B cell (primary cell): ENCODE results near the gene SOHLH2. TPM values are rescaled to one million over a fixed set of nuclear protein-coding genes. Genes with fewer than 3 reads are reported as not detected.

Source experiments
- ATAC-seq: fragments of 200-7000 bp; cut with Tn5 transposase; one replicate; pipeline ENCODE4 v1.10.0; 2021; ENCODE audit warnings: low read depth, mild to moderate bottlenecking, moderate number of reproducible peaks, moderate library complexity
- CTCF ChIA-PET: fragments of 350-600 bp; sonication (Branson Sonifier 250); formaldehyde crosslinking; loops from one replicate; lab custom pipeline; 2021; ENCODE audit warnings: antibody characterized with exemption, inconsistent platforms; lab: Charles Lee
- POLR2A ChIA-PET: fragments of 350-600 bp; sonication (Branson Sonifier 250); formaldehyde crosslinking; loops from one replicate; lab custom pipeline; 2021; ENCODE audit warnings: antibody characterized with exemption; lab: Charles Lee
- DNase-seq: peaks from one replicate; pipeline ENCODE4 v3.0.0; 2013
- H2AFZ ChIP-seq: 2 replicates; pipeline ENCODE4 v1.6.1; 2012; ENCODE audit warnings: mild to moderate bottlenecking, low read depth, low read length; ENCODE audit not compliant: insufficient read depth, poor library complexity, severe bottlenecking
- H3K27ac ChIP-seq, 2 donors: 1 replicate in 1 of 2; 2 replicates in 1 of 2; pipeline ENCODE4 v1.5.1; 2012 to 2013; ENCODE audit warnings: low read length in 2 of 2, mild to moderate bottlenecking in 2 of 2, moderate library complexity in 1 of 2
- H3K27me3 ChIP-seq, 4 experiments: fragments of 200-600 bp in 1 of 4; sonication (generic) in 1 of 4; replicated peaks in 1 of 4; 1 replicate in 2 of 4; 2 replicates in 2 of 4; pipeline versions ENCODE4 v1.6.1 to v1.7.0; 2013 to 2016; ENCODE audit warnings: low read length in 3 of 4, mild to moderate bottlenecking in 2 of 4, mixed read lengths in 1 of 4, moderate library complexity in 1 of 4; ENCODE audit not compliant: insufficient read depth in 4 of 4, control insufficient read depth in 3 of 4; ENCODE audit errors: control extremely low read depth in 1 of 4
- H3K36me3 ChIP-seq, 2 experiments: replicated peaks in 1 of 2; 1 replicate in 1 of 2; 2 replicates in 1 of 2; pipeline versions ENCODE4 v1.6.1 to v1.7.1; 2013; ENCODE audit warnings: low read length in 1 of 2; ENCODE audit not compliant: insufficient read depth in 2 of 2, control insufficient read depth in 1 of 2; ENCODE audit errors: control extremely low read depth in 1 of 2, extremely low read depth in 1 of 2
- H3K4me1 ChIP-seq, 2 donors: fragments of 200-600 bp in 1 of 2; sonication (generic) in 1 of 2; 1 replicate in 1 of 2; 2 replicates in 1 of 2; pipeline versions ENCODE4 v1.5.1 to v1.6.1; 2013 to 2017; ENCODE audit warnings: low read length in 2 of 2; ENCODE audit not compliant: control insufficient read depth in 2 of 2, insufficient read depth in 2 of 2
- H3K4me2 ChIP-seq: replicated peaks from 2 replicates; pipeline ENCODE3; 2012; ENCODE audit warnings: mild to moderate bottlenecking, low read depth, low read length; ENCODE audit not compliant: poor library complexity, severe bottlenecking
- H3K4me3 ChIP-seq, 5 experiments: fragments of 200-600 bp in 1 of 5; sonication (generic) in 1 of 5; 1 replicate in 3 of 5; 2 replicates in 2 of 5; pipeline versions ENCODE4 v1.5.1 to v1.7.0; 2011 to 2016; ENCODE audit warnings: low read length in 4 of 5, mild to moderate bottlenecking in 4 of 5, low read depth in 2 of 5, control low read depth in 1 of 5, moderate library complexity in 1 of 5; ENCODE audit not compliant: insufficient read depth in 1 of 5; ENCODE audit errors: control extremely low read depth in 1 of 5, extremely low read depth in 1 of 5
- H3K79me2 ChIP-seq: fragments of 200-600 bp; sonication (generic); one replicate; pipeline ENCODE4 v1.6.0; 2016; ENCODE audit warnings: low read length; ENCODE audit not compliant: control insufficient read depth, insufficient read depth
- H3K9ac ChIP-seq: fragments of 200-600 bp; sonication (generic); 2 replicates; pipeline ENCODE4 v1.6.1; 2017; ENCODE audit warnings: mild to moderate bottlenecking, low read length, moderate library complexity
- H3K9me3 ChIP-seq, 3 donors: one replicate each; pipeline versions ENCODE4 v1.6.1 to v1.7.1; 2013; ENCODE audit warnings: low read length in 2 of 3; ENCODE audit not compliant: control insufficient read depth in 2 of 3, insufficient read depth in 1 of 3; ENCODE audit errors: control extremely low read depth in 1 of 3
- H4K20me1 ChIP-seq: 2 replicates; pipeline ENCODE4 v1.6.0; 2012; ENCODE audit warnings: mild to moderate bottlenecking, low read length; ENCODE audit not compliant: insufficient read depth, control insufficient read depth, poor library complexity, severe bottlenecking
- H3K27ac Mint-ChIP-seq: one replicate; pipeline ENCODE4 v1.8.0; 2021; ENCODE audit warnings: mixed read lengths
- H3K27me3 Mint-ChIP-seq: one replicate; pipeline ENCODE4 v1.8.0; 2021; ENCODE audit warnings: mixed read lengths
- H3K4me1 Mint-ChIP-seq: one replicate; pipeline ENCODE4 v1.8.0; 2021; ENCODE audit warnings: mixed read lengths
- H3K4me3 Mint-ChIP-seq: one replicate; pipeline ENCODE4 v1.8.0; 2021; ENCODE audit warnings: mixed read lengths
- H3K9me3 Mint-ChIP-seq: one replicate; pipeline ENCODE4 v1.8.0; 2022; ENCODE audit warnings: mixed read lengths; ENCODE audit not compliant: insufficient read depth
- EZH2 ChIP-seq: IDR thresholded peaks from 2 replicates; pipeline ENCODE4 v1.6.1; 2012; ENCODE audit warnings: borderline replicate concordance, low read depth, mild to moderate bottlenecking, moderate library complexity, low read length; ENCODE audit not compliant: insufficient read depth, poor library complexity, severe bottlenecking
- WGBS: methylation state at CpG from one replicate; pipeline ENCODE4 v1.1.5; 2013; ENCODE audit warnings: missing lambda C conversion rate; ENCODE audit not compliant: insufficient coverage; 5-methylcytosine and 5-hydroxymethylcytosine counted together
- intact Hi-C: fragments of 100-400 bp; cut with micrococcal nuclease; formaldehyde crosslinking; loops from one replicate; pipeline ENCODE4 v1.10.0; 2022
- polyA plus RNA-seq: library from polyadenylated mRNA; depleted of rRNA; stranded (reverse); fragments of >200 nt; gene quantifications from 2 replicates; pipeline ENCODE4 v1.2.3, GENCODE V29; 2012
- total RNA-seq, 2 donors: library from RNA; stranded (reverse); fragments of 120-200 nt in 1 of 2; gene quantifications; 1 replicate in 1 of 2; 2 replicates in 1 of 2; pipeline versions ENCODE4 v1.2.3 to v1.2.4, GENCODE V29; 2013 to 2022
- TF ChIP-seq, protein P1 (sequence below): fragments of 200-600 bp; IDR thresholded peaks from one replicate; pipeline ENCODE4 v1.8.0; 2022; ENCODE audit warnings: antibody characterized with exemption, mild to moderate bottlenecking

The SOHLH2 gene
- total and polyA plus RNA-seq, 2 donors (not counting 1 experiment from before 2014, with no cell fraction given): not detected

DNA sequence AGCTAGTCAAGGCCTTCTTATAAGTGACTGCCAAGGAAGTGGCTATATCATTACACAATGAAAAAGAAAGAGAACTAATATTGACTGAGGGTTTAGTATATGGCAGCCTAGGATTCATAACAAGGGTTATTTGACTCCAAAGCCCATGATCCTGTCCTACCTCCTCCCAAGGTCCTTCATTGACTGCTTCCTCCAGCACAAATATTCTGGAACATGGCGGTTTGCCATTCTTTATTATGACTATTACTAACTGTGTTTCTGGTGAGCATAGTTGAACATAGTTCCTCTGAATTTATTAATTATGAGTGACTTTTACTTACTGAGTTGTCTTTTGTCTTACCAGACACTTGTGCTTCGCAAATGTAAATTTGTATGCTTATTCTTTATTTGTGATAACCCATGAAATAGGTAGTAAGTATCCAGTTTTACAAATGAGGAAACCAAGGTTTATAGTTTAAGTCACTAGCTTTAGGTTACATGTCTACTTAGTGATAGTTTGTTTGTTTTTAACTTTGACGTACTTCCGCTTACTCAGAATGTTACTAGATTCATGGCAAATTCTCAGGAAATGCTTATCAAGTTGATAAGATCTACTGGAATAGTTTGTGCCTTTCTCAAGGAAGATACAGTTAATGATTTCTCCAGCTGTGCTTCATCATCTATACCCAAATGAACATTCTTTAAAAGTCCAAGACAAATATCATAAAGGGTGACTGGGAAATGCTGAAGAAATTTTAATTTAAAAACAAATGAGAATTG lies 67.7 kb downstream of the SOHLH2 start:
- Mint-ChIP-seq H3K9me3 (no peaks in the 10 kb centered on the region), H3K4me3 (no peak overlapping the region), H3K4me1 (no peaks in the 10 kb centered on the region), H3K27ac (no peak overlapping the region), H3K27me3 (no peaks in the 10 kb centered on the region)
- CTCF ChIA-PET: no interaction called here
- no CpG with 5 or more reads among the region's 4 CpGs for WGBS
- no peak overlapping the region for H3K4me2 ChIP-seq
- H2AFZ ChIP-seq: no peak overlapping the region
- no peak overlapping the region for H3K9ac ChIP-seq
- no peaks in the 10 kb centered on the region for H3K36me3 ChIP-seq
- no peaks in the 10 kb centered on the region for H3K9me3 ChIP-seq
- TF ChIP-seq, protein P1, sequence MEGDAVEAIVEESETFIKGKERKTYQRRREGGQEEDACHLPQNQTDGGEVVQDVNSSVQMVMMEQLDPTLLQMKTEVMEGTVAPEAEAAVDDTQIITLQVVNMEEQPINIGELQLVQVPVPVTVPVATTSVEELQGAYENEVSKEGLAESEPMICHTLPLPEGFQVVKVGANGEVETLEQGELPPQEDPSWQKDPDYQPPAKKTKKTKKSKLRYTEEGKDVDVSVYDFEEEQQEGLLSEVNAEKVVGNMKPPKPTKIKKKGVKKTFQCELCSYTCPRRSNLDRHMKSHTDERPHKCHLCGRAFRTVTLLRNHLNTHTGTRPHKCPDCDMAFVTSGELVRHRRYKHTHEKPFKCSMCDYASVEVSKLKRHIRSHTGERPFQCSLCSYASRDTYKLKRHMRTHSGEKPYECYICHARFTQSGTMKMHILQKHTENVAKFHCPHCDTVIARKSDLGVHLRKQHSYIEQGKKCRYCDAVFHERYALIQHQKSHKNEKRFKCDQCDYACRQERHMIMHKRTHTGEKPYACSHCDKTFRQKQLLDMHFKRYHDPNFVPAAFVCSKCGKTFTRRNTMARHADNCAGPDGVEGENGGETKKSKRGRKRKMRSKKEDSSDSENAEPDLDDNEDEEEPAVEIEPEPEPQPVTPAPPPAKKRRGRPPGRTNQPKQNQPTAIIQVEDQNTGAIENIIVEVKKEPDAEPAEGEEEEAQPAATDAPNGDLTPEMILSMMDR: no peak
- TF ChIP-seq EZH2: no peak
- ATAC-seq (no peak), DNase-seq (no peak)
- intact Hi-C loops: no loop called here
- H3K27me3 ChIP-seq: no peaks in the 10 kb centered on the region
- H3K79me2 ChIP-seq: no peaks in the 10 kb centered on the region
- no peak overlapping the region for H3K27ac ChIP-seq
- POLR2A ChIA-PET: no interaction called here
- no peak overlapping the region for H3K4me3 ChIP-seq
- H4K20me1 ChIP-seq: no peaks in the 10 kb centered on the region
- H3K4me1 ChIP-seq: no peaks in the 10 kb centered on the region

DNA sequence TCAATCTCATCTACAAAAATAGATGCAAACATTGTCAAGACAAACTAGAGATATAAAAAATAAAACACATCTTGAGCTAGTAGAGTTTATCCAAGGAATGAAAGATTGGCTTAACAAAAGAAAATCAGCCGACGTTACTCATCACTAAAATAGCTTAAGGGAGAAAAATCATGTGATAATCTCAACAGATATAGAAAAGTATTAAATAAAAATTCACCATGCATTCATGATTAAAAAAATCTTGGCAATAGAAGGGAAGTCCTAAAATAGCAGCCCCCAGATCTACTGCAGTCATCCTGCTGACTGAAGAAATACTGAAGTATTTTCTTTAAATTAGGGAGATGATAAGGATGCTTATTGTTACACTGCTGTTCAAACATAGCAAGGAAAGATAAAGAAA lies 70.6 kb downstream of the SOHLH2 start:
- Mint-ChIP-seq H3K4me3 (no peak overlapping the region), H3K4me1 (no peaks in the 10 kb centered on the region), H3K9me3 (no peaks in the 10 kb centered on the region), H3K27me3 (no peaks in the 10 kb centered on the region), H3K27ac (no peak overlapping the region)
- Histone ChIP-seq H4K20me1 (no peaks in the 10 kb centered on the region), H3K4me3 (no peak overlapping the region), H3K27ac (no peak overlapping the region), H2AFZ (no peak overlapping the region), H3K4me2 (no peak overlapping the region), H3K27me3 (no peaks in the 10 kb centered on the region), H3K36me3 (no peaks in the 10 kb centered on the region), H3K79me2 (no peaks in the 10 kb centered on the region), H3K4me1 (no peaks in the 10 kb centered on the region), H3K9ac (no peak overlapping the region), H3K9me3 (no peaks in the 10 kb centered on the region)
- CTCF ChIA-PET: no interaction called here
- no CpG with 5 or more reads among the region's 2 CpGs for WGBS
- no peak for TF ChIP-seq EZH2
- TF ChIP-seq, protein P1: no peak
- POLR2A ChIA-PET: no interaction called here
- ATAC-seq (no peak), DNase-seq (no peak)
- intact Hi-C loops: no loop called here
